LNCaP clone FGC (cell line): ENCODE measurements around the gene APLF.

Experiments used
- DNase-seq: peaks from one replicate; pipeline ENCODE4 v3.0.0-alpha.2; 2011; ENCODE audit warnings: low read depth
- H3K4me3 ChIP-seq: 2 replicates; pipeline ENCODE4 v1.5.1; 2011; ENCODE audit warnings: mild to moderate bottlenecking, low read depth, low read length, control low read depth
- TF ChIP-seq, protein P1 (sequence below): IDR thresholded peaks from 2 replicates; pipeline ENCODE4 v1.5.1; 2012; ENCODE audit warnings: mild to moderate bottlenecking; ENCODE audit not compliant: control insufficient read depth, insufficient read depth; ENCODE audit errors: extremely low read depth

APLF gene

DNA sequence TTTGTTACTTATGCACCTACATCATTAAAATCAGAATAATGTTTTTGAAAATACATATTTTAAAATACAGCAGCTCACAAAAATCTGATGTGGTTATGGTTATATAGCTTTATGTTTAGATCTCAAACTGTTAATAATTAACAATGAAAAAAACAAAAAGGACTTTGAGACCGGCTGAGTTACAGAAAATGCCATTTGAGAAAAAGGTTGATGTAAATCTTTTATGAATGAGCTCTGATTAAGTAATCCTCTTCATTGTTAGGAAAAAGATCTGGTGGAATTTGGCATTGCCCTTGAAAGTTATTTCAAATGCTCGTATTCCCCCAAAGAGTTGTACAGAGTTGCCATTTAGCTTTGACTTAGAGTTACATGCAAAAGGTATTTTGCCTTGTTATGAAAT is 93.2 kb downstream of the APLF start:
- no peak overlapping the region for H3K4me3 ChIP-seq
- DNase-seq = no peak
- TF ChIP-seq, protein P1, sequence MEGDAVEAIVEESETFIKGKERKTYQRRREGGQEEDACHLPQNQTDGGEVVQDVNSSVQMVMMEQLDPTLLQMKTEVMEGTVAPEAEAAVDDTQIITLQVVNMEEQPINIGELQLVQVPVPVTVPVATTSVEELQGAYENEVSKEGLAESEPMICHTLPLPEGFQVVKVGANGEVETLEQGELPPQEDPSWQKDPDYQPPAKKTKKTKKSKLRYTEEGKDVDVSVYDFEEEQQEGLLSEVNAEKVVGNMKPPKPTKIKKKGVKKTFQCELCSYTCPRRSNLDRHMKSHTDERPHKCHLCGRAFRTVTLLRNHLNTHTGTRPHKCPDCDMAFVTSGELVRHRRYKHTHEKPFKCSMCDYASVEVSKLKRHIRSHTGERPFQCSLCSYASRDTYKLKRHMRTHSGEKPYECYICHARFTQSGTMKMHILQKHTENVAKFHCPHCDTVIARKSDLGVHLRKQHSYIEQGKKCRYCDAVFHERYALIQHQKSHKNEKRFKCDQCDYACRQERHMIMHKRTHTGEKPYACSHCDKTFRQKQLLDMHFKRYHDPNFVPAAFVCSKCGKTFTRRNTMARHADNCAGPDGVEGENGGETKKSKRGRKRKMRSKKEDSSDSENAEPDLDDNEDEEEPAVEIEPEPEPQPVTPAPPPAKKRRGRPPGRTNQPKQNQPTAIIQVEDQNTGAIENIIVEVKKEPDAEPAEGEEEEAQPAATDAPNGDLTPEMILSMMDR = no peak

DNA sequence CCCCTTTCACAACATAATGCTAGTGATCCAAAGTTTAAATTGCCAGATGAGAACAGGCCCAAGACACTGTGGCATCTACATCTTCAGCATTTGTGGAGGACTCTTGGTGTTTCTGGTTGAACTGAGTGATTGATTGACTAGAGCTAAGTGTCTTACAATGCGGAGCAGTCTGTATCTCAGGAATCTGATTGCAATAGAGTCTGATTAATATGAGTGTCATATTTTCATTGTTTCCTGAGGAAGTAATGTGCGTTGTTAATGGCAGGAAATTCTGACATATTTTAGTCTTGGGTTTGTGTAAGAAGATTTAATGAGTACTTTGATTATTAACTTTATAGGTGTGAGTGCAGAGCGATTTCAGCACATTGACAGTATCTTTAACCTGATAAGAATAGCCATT is 94.0 kb downstream of the APLF start:
- no peak for DNase-seq
- TF ChIP-seq, protein P1 = no peak

DNA sequence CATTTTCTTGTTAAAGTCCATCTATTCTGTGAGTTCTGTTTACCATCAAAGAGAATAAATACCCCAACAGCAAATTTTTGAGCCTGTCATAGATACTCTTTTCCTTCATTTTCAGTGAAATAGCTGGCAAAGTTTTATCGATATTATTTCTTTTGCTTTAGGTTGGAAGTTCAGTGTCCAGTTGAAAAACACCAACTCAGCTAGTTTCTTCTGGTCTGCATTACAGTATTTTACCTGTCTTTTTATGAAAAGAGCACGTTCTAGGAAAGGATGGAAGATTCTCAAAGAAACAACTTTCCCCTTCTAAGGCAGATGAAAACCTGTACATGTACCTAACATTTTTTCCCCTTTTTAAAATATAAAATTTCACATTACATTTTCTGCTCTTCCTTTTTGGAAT is 95.5 kb downstream of the APLF start:
- H3K4me3 ChIP-seq = no peak overlapping the region
- TF ChIP-seq, protein P1 = no peak
- no peak for DNase-seq

More for the DNA sequence above, 94.0 kb downstream of the APLF start:
- no peak overlapping the region for H3K4me3 ChIP-seq

DNA sequence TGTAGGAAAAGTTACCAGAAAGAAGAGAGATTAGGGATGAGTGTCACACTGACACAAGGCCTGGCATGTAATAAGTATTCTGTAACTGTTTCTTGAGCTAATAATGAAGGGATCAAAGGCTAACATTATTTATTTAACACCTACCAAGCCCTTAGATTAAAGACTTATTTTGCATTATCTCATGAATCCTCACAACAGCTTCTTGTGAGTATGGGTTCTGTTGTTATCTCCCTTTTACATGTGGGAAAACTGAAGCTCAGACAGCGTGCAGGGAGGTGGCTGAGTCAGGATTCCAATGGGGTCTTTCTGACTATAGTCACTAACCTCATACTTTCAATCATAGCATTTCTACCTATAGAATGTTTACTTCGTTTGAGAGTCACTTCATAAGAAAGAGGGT is 97.0 kb downstream of the APLF start:
- H3K4me3 ChIP-seq = no peak overlapping the region
- TF ChIP-seq, protein P1 = no peak
- no peak for DNase-seq

DNA sequence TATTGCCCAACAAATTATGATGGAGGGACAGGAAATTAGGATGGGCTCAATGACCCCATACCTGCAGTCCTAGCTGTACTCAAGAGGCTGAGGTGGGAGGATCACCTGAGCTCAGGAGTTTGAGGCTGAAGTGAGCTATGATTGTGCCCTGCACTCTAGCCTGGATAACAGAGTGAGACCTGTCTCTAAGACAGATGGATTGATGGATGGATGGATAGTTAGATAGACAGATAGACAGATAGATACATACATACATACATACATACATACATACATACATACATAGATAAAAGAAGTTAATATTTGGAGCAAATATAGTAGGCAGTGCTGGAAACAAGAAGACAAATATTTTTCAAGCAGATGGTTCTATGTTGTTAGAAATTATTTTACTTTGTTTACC is 97.9 kb downstream of the APLF start:
- H3K4me3 ChIP-seq = no peak overlapping the region
- no peak for DNase-seq
- TF ChIP-seq, protein P1 = no peak

DNA sequence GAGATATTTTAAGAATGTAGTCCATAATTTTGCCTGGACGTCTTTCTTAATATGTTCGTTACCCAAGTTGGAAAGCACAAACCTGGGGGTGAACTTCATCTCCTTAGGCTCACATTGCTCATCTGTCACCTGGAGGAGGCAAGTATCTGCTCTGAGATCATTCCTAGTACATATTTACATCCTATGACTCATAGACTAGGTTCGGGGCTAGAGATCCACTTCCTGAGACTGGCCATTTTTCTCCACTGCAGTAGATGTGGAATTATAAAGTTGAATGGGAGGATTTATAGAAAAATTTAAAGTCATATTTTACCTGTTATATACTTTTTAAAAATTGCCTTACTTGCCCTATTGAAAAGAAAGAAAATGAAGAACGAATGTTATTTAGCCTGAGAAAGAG is 98.5 kb downstream of the APLF start:
- H3K4me3 ChIP-seq = no peak overlapping the region
- TF ChIP-seq, protein P1 = no peak
- DNase-seq = no peak

DNA sequence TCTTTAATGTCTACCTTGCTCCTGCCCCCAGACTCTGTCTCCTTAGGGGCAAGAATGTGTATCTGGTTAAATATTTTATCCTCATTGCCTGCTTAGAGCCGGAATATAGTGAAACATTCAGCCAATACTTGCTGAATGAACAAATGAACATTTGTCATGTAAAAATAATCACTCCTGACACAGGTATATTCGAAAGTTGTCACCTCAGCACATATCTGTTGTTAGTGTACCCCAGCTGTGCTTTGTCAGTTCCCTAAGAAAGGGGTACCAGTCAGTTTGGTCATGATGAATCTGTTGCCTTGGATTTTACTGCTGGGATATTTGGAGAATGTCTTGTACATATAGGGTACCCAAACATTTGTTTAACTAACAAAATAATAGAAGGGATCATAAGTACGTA is 99.0 kb downstream of the APLF start:
- no peak for DNase-seq
- TF ChIP-seq, protein P1 = no peak
- no peak overlapping the region for H3K4me3 ChIP-seq
